BE2C (cell line): Measurements from ENCODE around the gene SOX13.

Source experiments
- DNase-seq: peaks from one replicate; pipeline ENCODE4 v3.0.0-alpha.2; 2020
- H3K27me3 ChIP-seq: fragments of 250-450 bp; sonication (Bioruptor Pico); 2 replicates; pipeline ENCODE4 v1.5.1; 2020; ENCODE audit warnings: mild to moderate bottlenecking
- H3K36me3 ChIP-seq: fragments of 250-450 bp; sonication (Bioruptor Pico); 2 replicates; pipeline ENCODE4 v1.5.1; 2020; ENCODE audit warnings: mild to moderate bottlenecking
- H3K4me1 ChIP-seq: fragments of 250-450 bp; sonication (Bioruptor Pico); 2 replicates; pipeline ENCODE4 v1.5.1; 2020
- H3K4me3 ChIP-seq: 2 replicates; pipeline ENCODE4 v1.5.1; 2011; ENCODE audit warnings: low read depth, low read length
- H3K9me3 ChIP-seq: fragments of 250-450 bp; sonication (Bioruptor Pico); 2 replicates; pipeline ENCODE4 v1.5.1; 2020
- CTCF ChIP-seq: IDR thresholded peaks from 2 replicates; pipeline ENCODE4 v1.5.1; 2012; ENCODE audit warnings: mild to moderate bottlenecking, low read depth, low read length

Gene SOX13

GRCh38 chr1:204170494-204171155 lies 97.7 kb downstream of the SOX13 start:
- no peak overlapping the region for H3K4me3 ChIP-seq

GRCh38 chr1:204171751-204172178 lies 98.8 kb downstream of the SOX13 start:
- DNase-seq: no peak
- Histone ChIP-seq H3K36me3 (no peaks in the 10 kb centered on the region), H3K27me3 (peaks cover under 1% of the 10 kb centered on the region; the same call in 1 of the 2 replicates), H3K4me3 (no peak overlapping the region), H3K4me1 (no peaks in the 10 kb centered on the region), H3K9me3 (peaks cover 6% of the 10 kb centered on the region)
- TF ChIP-seq CTCF: no peak

More at GRCh38 chr1:204170494-204171155, 97.7 kb downstream of the SOX13 start:
- DNase-seq: no peak
- no peak for TF ChIP-seq CTCF
- Histone ChIP-seq H3K36me3 (no peaks in the 10 kb centered on the region), H3K4me1 (no peaks in the 10 kb centered on the region), H3K9me3 (peaks cover 6% of the 10 kb centered on the region), H3K27me3 (no peaks in the 10 kb centered on the region; the same call in 1 of the 2 replicates)

- Histone ChIP-seq H3K4me1 (no peaks in the 10 kb centered on the region), H3K4me3 (no peak overlapping the region), H3K9me3 (peaks cover 6% of the 10 kb centered on the region), H3K36me3 (no peaks in the 10 kb centered on the region), H3K27me3 (peaks cover 2% of the 10 kb centered on the region; the same call in 1 of the 2 replicates)
- DNase-seq: no peak
- no peak for TF ChIP-seq CTCF
These were observed 99.6 kb downstream of the SOX13 start for GRCh38 chr1:204172404-204173029.

- H3K4me3 ChIP-seq: no peak overlapping the region
- peaks cover 5% of the 10 kb centered on the region for H3K9me3 ChIP-seq
- peaks cover 2% of the 10 kb centered on the region; the same call in 1 of the 2 replicates for H3K27me3 ChIP-seq
- no peak for TF ChIP-seq CTCF
- DNase-seq: no peak
- no peaks in the 10 kb centered on the region for H3K36me3 ChIP-seq
- H3K4me1 ChIP-seq: no peaks in the 10 kb centered on the region
These were observed 102.0 kb downstream of the SOX13 start for GRCh38 chr1:204174958-204175357.

- peaks cover 2% of the 10 kb centered on the region; the same call in 1 of the 2 replicates for H3K27me3 ChIP-seq
- H3K4me1 ChIP-seq: no peaks in the 10 kb centered on the region
- no peaks in the 10 kb centered on the region for H3K36me3 ChIP-seq
- no peak for TF ChIP-seq CTCF
- no peak for DNase-seq
- H3K4me3 ChIP-seq: no peak overlapping the region
- no peaks in the 10 kb centered on the region for H3K9me3 ChIP-seq
These were observed 103.1 kb downstream of the SOX13 start for GRCh38 chr1:204176049-204176448.

GRCh38 chr1:204177133-204177532 lies 104.2 kb downstream of the SOX13 start:
- Histone ChIP-seq H3K36me3 (no peaks in the 10 kb centered on the region), H3K4me1 (no peaks in the 10 kb centered on the region), H3K27me3 (peaks cover 2% of the 10 kb centered on the region; the same call in 1 of the 2 replicates), H3K9me3 (no peaks in the 10 kb centered on the region), H3K4me3 (no peak overlapping the region)
- DNase-seq: no peak
- no peak for TF ChIP-seq CTCF
